ENCODE measurements around the gene PTPN12.

DNA sequence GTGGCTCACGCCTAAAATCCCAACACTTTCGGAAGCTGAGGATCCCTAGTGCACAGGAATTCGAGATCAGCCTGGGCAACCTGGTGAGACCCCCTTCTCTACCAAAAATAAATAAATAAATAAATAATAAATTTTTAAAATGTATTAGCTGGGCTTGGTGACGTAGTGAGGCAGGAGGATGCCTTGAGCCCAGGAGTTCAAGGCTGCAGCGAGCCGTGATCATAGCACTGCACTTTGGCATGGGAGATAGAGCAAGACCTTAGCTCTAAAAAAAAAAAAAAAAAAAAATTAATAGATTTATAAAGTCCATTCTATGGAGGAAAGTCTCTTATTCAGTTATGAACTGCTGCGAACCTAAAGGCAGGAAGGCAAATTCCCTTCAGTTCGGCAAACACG, 1.1 kb upstream of the PTPN12 start:
- TF ChIP-seq, protein P1, sequence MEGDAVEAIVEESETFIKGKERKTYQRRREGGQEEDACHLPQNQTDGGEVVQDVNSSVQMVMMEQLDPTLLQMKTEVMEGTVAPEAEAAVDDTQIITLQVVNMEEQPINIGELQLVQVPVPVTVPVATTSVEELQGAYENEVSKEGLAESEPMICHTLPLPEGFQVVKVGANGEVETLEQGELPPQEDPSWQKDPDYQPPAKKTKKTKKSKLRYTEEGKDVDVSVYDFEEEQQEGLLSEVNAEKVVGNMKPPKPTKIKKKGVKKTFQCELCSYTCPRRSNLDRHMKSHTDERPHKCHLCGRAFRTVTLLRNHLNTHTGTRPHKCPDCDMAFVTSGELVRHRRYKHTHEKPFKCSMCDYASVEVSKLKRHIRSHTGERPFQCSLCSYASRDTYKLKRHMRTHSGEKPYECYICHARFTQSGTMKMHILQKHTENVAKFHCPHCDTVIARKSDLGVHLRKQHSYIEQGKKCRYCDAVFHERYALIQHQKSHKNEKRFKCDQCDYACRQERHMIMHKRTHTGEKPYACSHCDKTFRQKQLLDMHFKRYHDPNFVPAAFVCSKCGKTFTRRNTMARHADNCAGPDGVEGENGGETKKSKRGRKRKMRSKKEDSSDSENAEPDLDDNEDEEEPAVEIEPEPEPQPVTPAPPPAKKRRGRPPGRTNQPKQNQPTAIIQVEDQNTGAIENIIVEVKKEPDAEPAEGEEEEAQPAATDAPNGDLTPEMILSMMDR (conservative IDR thresholded peaks at IDR 0.05; ENCODE audit: low read length) = no peak
- TF ChIP-seq EZH2phosphoT487 (IDR thresholded peaks at IDR 0.05; ENCODE audit: borderline replicate concordance) = no peak
